SU-DHL-6 (cell line): ENCODE measurements around the gene IGFBP4.

Source experiments
- H2AFZ ChIP-seq: fragments of 200-600 bp; sonication (generic); 2 replicates; pipeline ENCODE4 v1.6.1; 2014; ENCODE audit warnings: low read depth, mild to moderate bottlenecking, moderate library complexity, mixed read lengths, antibody characterized with exemption, low read length; ENCODE audit not compliant: severe bottlenecking
- H3F3A ChIP-seq: fragments of 200-600 bp; shearing (Covaris generic); 2 replicates; pipeline ENCODE4 v1.6.0; 2016; ENCODE audit warnings: antibody characterized with exemption, mild to moderate bottlenecking; ENCODE audit not compliant: insufficient read depth
- H3K27ac ChIP-seq: fragments of 200-600 bp; sonication (generic); 2 replicates; pipeline ENCODE4 v1.5.1; 2016; ENCODE audit warnings: low read depth, mild to moderate bottlenecking, low read length, moderate library complexity, mixed read lengths
- H3K27me3 ChIP-seq: fragments of 200-600 bp; sonication (generic), shearing (Covaris generic); 2 replicates; pipeline ENCODE4 v1.6.0; 2014; ENCODE audit warnings: mild to moderate bottlenecking, low read length
- H3K36me3 ChIP-seq: fragments of 200-600 bp; sonication (generic); 2 replicates; pipeline ENCODE4 v1.6.1; 2014; ENCODE audit warnings: mild to moderate bottlenecking, low read length, mixed read lengths
- H3K4me2 ChIP-seq: fragments of 300-600, 200-600 bp; shearing (Covaris generic), sonication (generic); 2 replicates; pipeline ENCODE4 v1.6.0; 2014; ENCODE audit warnings: low read length, low read depth, mild to moderate bottlenecking; ENCODE audit not compliant: poor library complexity, severe bottlenecking
- H3K4me3 ChIP-seq: fragments of 200-600 bp; sonication (generic); 2 replicates; pipeline ENCODE4 v1.5.1; 2014; ENCODE audit warnings: antibody characterized with exemption, low read length, mild to moderate bottlenecking, mixed read lengths; ENCODE audit not compliant: insufficient read depth, poor library complexity, severe bottlenecking
- H3K79me2 ChIP-seq: fragments of 200-600 bp; sonication (generic); 2 replicates; pipeline ENCODE4 v1.6.1; 2014; ENCODE audit warnings: mild to moderate bottlenecking, low read length, moderate library complexity; ENCODE audit not compliant: insufficient read depth
- H3K9ac ChIP-seq: fragments of 200-600 bp; sonication (generic); 2 replicates; pipeline ENCODE4 v1.7.0; 2014; ENCODE audit warnings: mild to moderate bottlenecking, low read length
- H3K9me2 ChIP-seq: fragments of 200-600 bp; sonication (generic); replicated peaks from 2 replicates; pipeline ENCODE4 v1.6.1; 2014; ENCODE audit warnings: low read length; ENCODE audit not compliant: insufficient read depth
- H3K9me3 ChIP-seq: fragments of 200-600 bp; sonication (generic); 2 replicates; pipeline ENCODE4 v1.6.1; 2014; ENCODE audit warnings: low read length, mixed read lengths; ENCODE audit not compliant: insufficient read depth
- H4K20me1 ChIP-seq: fragments of 200-600 bp; sonication (generic); 2 replicates; pipeline ENCODE4 v1.6.1; 2014; ENCODE audit warnings: low read depth, mild to moderate bottlenecking, antibody characterized with exemption, low read length, moderate library complexity, mixed read lengths
- CTCF ChIP-seq: fragments of 200-600 bp; sonication (generic); IDR thresholded peaks from one replicate; pipeline ENCODE4 v1.5.1; 2017; ENCODE audit warnings: antibody characterized with exemption, mild to moderate bottlenecking, low read length, moderate library complexity; ENCODE audit not compliant: insufficient read depth, poor library complexity, severe bottlenecking
- EZH2phosphoT487 ChIP-seq: fragments of 200-600 bp; sonication (generic), shearing (Covaris generic); conservative IDR thresholded peaks from 2 replicates; pipeline ENCODE4 v1.6.1; 2018; ENCODE audit warnings: mild to moderate bottlenecking, antibody characterized with exemption, low read length, moderate library complexity, mixed read lengths

IGFBP4 gene

GRCh38 chr17:40452216-40452787 lies 9.1 kb downstream of the IGFBP4 start:
- Histone ChIP-seq H4K20me1 (no peaks in the 10 kb centered on the region), H3K9ac (no peak overlapping the region), H3K9me3 (no peaks in the 10 kb centered on the region), H3K9me2 (no peaks in the 10 kb centered on the region), H3K27me3 (no peaks in the 10 kb centered on the region), H3F3A (no peaks in the 10 kb centered on the region), H3K36me3 (no peaks in the 10 kb centered on the region), H3K4me2 (no peak overlapping the region), H3K4me3 (no peak overlapping the region), H2AFZ (no peak overlapping the region), H3K27ac (no peak overlapping the region), H3K79me2 (no peaks in the 10 kb centered on the region)
- TF ChIP-seq CTCF (no peak), EZH2phosphoT487 (no peak)

GRCh38 chr17:40452921-40453378 lies 9.7 kb downstream of the IGFBP4 start:
- Histone ChIP-seq H3F3A (no peaks in the 10 kb centered on the region), H3K4me2 (no peak overlapping the region), H3K79me2 (no peaks in the 10 kb centered on the region), H3K27ac (no peak overlapping the region), H3K9me2 (no peaks in the 10 kb centered on the region), H4K20me1 (no peaks in the 10 kb centered on the region), H3K4me3 (no peak overlapping the region), H3K9me3 (no peaks in the 10 kb centered on the region), H2AFZ (no peak overlapping the region), H3K36me3 (no peaks in the 10 kb centered on the region), H3K27me3 (no peaks in the 10 kb centered on the region), H3K9ac (no peak overlapping the region)
- no peak for TF ChIP-seq CTCF
- no peak for TF ChIP-seq EZH2phosphoT487

- H3K27ac ChIP-seq = no peak overlapping the region
- H3K4me3 ChIP-seq = no peak overlapping the region
- TF ChIP-seq EZH2phosphoT487 (no peak), CTCF (no peak)
- H3K27me3 ChIP-seq = no peaks in the 10 kb centered on the region
- H2AFZ ChIP-seq = no peak overlapping the region
- no peaks in the 10 kb centered on the region for H3K79me2 ChIP-seq
- H3K9me3 ChIP-seq = no peaks in the 10 kb centered on the region
- no peaks in the 10 kb centered on the region for H3K9me2 ChIP-seq
- H3K36me3 ChIP-seq = no peaks in the 10 kb centered on the region
- H4K20me1 ChIP-seq = no peaks in the 10 kb centered on the region
- no peaks in the 10 kb centered on the region for H3F3A ChIP-seq
- H3K9ac ChIP-seq = no peak overlapping the region
- no peak overlapping the region for H3K4me2 ChIP-seq
Observed at GRCh38 chr17:40453881-40454612, 10.8 kb downstream of the IGFBP4 start.
